ENCODE data around the gene ASCL5. TPM values are rescaled to one million over a fixed set of nuclear protein-coding genes. Genes with fewer than 3 reads are reported as not detected.

ASCL5 gene
- total RNA-seq, 1 experiment from 2014 or later: 0.31 TPM

DNA sequence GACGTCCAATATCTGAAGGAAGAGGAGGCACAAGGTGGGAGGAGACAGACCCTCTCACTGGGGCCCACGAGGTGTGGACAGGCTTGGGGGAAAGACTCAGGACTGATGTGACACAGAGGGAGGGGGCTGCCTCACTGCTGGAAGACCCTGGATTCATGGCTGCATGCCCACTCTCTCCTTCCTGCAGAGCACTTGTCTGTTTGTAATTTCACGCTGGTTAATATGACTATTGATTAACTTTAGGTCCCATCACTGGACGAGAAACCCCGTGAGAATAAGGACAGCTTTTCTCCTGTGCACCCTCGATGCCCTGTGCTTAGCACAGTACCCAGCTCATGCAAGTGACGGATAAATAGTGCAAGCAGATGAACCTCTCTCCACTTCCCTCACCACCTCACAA is 49.9 kb downstream of the ASCL5 start:
- H3K4me3 Mint-ChIP-seq: no peak overlapping the region
- ATAC-seq (no peak), DNase-seq (ENCODE audit: low spot score) (no peak)
- no peak overlapping the region for H3K27ac Mint-ChIP-seq
- no peaks in the 10 kb centered on the region for H3K27me3 Mint-ChIP-seq (ENCODE audit: low read depth)
- H3K36me3 Mint-ChIP-seq: no peaks in the 10 kb centered on the region
- TF ChIP-seq ATF1 (CRISPR knock-in tag; IDR thresholded peaks at IDR 0.05): no peak
- ChIA-PET CTCF (interaction anchor here (1.1 kb wide), 1 partner anchor 37 kb away, joined by 3 read pairs; no protein-coding TSS in a partner anchor), POLR2A (no interaction called here)
- H3K9me3 Mint-ChIP-seq: no peaks in the 10 kb centered on the region
- no peaks in the 10 kb centered on the region; the same call in 1 of the 2 replicates for H3K4me1 Mint-ChIP-seq

DNA sequence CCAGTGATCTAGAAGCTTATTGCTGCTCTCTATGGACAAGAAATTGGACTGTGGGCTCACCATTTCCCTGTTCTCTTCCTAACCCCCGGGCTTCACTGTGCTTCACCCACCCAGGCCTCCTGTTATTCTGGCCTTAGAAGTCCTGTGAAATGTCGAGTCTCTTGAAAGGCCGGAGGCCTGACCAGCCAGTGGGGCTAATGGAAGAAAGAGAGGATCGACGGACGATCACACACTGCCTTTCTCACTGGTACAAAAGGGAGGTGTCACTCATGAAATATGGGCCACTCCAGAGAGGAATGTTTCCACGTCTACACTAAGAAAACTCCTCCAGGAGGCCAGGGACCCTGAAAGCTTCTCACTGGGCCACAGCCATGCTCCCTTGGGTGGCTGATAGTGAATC is 50.9 kb downstream of the ASCL5 start:
- DNase-seq (ENCODE audit: low spot score): no peak
- ChIA-PET POLR2A (no interaction called here), CTCF (interaction anchor here (1.0 to 2.6 kb wide), 4 partner anchors 23 to 103 kb away, joined by 3 to 7 read pairs (median 3); no protein-coding TSS in a partner anchor)
- no peaks in the 10 kb centered on the region for H3K27me3 Mint-ChIP-seq (ENCODE audit: low read depth)
- ATAC-seq: no peak
- no peaks in the 10 kb centered on the region for H3K4me1 Mint-ChIP-seq
- no peak overlapping the region for H3K27ac Mint-ChIP-seq
- no peaks in the 10 kb centered on the region for H3K36me3 Mint-ChIP-seq
- no peaks in the 10 kb centered on the region for H3K9me3 Mint-ChIP-seq
- no peak overlapping the region for H3K4me3 Mint-ChIP-seq
- no peak for TF ChIP-seq CBFB (CRISPR knock-in tag; IDR thresholded peaks at IDR 0.05; ENCODE audit: low read depth)
- no peak for TF ChIP-seq SOX15 (CRISPR knock-in tag; IDR thresholded peaks at IDR 0.05)
- TF ChIP-seq FOXJ3 (CRISPR knock-in tag; IDR thresholded peaks at IDR 0.05; ENCODE audit: borderline replicate concordance): no peak
- no peak for TF ChIP-seq E2F5 (CRISPR knock-in tag; IDR thresholded peaks at IDR 0.05)
- no peak for TF ChIP-seq RELA (CRISPR knock-in tag; IDR thresholded peaks at IDR 0.05; ENCODE audit: borderline replicate concordance)
- no peak for TF ChIP-seq ZNF232 (CRISPR knock-in tag; IDR thresholded peaks at IDR 0.05)
- no peak for TF ChIP-seq MXD4 (CRISPR knock-in tag; IDR thresholded peaks at IDR 0.05; ENCODE audit: borderline replicate concordance)
- TF ChIP-seq, protein P1, sequence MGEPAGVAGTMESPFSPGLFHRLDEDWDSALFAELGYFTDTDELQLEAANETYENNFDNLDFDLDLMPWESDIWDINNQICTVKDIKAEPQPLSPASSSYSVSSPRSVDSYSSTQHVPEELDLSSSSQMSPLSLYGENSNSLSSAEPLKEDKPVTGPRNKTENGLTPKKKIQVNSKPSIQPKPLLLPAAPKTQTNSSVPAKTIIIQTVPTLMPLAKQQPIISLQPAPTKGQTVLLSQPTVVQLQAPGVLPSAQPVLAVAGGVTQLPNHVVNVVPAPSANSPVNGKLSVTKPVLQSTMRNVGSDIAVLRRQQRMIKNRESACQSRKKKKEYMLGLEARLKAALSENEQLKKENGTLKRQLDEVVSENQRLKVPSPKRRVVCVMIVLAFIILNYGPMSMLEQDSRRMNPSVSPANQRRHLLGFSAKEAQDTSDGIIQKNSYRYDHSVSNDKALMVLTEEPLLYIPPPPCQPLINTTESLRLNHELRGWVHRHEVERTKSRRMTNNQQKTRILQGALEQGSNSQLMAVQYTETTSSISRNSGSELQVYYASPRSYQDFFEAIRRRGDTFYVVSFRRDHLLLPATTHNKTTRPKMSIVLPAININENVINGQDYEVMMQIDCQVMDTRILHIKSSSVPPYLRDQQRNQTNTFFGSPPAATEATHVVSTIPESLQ (CRISPR knock-in tag; IDR thresholded peaks at IDR 0.05): no peak
- no peak for TF ChIP-seq FOXK1 (CRISPR knock-in tag; IDR thresholded peaks at IDR 0.05)
- TF ChIP-seq MYBL2 (CRISPR knock-in tag; IDR thresholded peaks at IDR 0.05): no peak

DNA sequence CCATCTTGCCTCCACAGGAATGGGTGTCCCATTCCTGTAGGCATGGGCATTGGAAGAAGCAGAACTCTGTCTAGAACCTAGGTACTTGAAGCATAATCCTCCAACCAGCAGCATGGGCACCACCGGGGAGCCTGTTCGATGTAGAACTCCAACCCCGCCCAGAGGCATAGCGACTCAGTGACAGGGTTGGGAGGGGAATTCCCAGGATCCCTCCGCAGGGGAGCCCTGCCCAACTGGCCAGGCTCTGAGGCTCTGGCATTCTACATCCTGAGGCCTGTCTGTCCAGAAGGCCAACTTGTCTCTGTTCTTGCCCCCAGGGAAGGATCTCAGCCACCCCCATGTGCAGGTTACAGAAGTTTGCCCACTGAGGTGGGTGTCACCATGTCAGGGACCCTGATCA is 53.0 kb downstream of the ASCL5 start:
- ATAC-seq: no peak
- ChIA-PET CTCF (interaction anchor here (1.2 to 2.6 kb wide), 3 partner anchors 12 to 94 kb away, joined by 4 to 7 read pairs (median 7); no protein-coding TSS in a partner anchor), POLR2A (no interaction called here)
- Mint-ChIP-seq H3K9me3 (no peaks in the 10 kb centered on the region), H3K4me1 (peaks cover 8% of the 10 kb centered on the region), H3K36me3 (no peaks in the 10 kb centered on the region), H3K4me3 (no peak overlapping the region), H3K27me3 (ENCODE audit: low read depth) (no peaks in the 10 kb centered on the region), H3K27ac (no peak overlapping the region)
- DNase-seq (ENCODE audit: low spot score): no peak
- TF ChIP-seq E2F1 (CRISPR knock-in tag; IDR thresholded peaks at IDR 0.05) (no peak), ZNF232 (CRISPR knock-in tag; IDR thresholded peaks at IDR 0.05) (no peak), OVOL2 (CRISPR knock-in tag; IDR thresholded peaks at IDR 0.05; ENCODE audit: borderline replicate concordance) (no peak), GABPB1 (CRISPR knock-in tag; IDR thresholded peaks at IDR 0.05) (no peak), CREB1 (CRISPR knock-in tag; IDR thresholded peaks at IDR 0.05) (no peak), SP1 (CRISPR knock-in tag; conservative IDR thresholded peaks at IDR 0.05) (no peak), SOX15 (CRISPR knock-in tag; IDR thresholded peaks at IDR 0.05) (no peak), CREM (CRISPR knock-in tag; IDR thresholded peaks at IDR 0.05) (no peak), MYBL2 (CRISPR knock-in tag; IDR thresholded peaks at IDR 0.05) (no peak), ZNF396 (CRISPR knock-in tag; IDR thresholded peaks at IDR 0.05; ENCODE audit: borderline replicate concordance) (no peak), MXD4 (CRISPR knock-in tag; IDR thresholded peaks at IDR 0.05; ENCODE audit: borderline replicate concordance) (no peak), TP53 (CRISPR knock-in tag; IDR thresholded peaks at IDR 0.05) (no peak)
- TF ChIP-seq, protein P1 (CRISPR knock-in tag; IDR thresholded peaks at IDR 0.05): no peak
- TF ChIP-seq, protein P2, sequence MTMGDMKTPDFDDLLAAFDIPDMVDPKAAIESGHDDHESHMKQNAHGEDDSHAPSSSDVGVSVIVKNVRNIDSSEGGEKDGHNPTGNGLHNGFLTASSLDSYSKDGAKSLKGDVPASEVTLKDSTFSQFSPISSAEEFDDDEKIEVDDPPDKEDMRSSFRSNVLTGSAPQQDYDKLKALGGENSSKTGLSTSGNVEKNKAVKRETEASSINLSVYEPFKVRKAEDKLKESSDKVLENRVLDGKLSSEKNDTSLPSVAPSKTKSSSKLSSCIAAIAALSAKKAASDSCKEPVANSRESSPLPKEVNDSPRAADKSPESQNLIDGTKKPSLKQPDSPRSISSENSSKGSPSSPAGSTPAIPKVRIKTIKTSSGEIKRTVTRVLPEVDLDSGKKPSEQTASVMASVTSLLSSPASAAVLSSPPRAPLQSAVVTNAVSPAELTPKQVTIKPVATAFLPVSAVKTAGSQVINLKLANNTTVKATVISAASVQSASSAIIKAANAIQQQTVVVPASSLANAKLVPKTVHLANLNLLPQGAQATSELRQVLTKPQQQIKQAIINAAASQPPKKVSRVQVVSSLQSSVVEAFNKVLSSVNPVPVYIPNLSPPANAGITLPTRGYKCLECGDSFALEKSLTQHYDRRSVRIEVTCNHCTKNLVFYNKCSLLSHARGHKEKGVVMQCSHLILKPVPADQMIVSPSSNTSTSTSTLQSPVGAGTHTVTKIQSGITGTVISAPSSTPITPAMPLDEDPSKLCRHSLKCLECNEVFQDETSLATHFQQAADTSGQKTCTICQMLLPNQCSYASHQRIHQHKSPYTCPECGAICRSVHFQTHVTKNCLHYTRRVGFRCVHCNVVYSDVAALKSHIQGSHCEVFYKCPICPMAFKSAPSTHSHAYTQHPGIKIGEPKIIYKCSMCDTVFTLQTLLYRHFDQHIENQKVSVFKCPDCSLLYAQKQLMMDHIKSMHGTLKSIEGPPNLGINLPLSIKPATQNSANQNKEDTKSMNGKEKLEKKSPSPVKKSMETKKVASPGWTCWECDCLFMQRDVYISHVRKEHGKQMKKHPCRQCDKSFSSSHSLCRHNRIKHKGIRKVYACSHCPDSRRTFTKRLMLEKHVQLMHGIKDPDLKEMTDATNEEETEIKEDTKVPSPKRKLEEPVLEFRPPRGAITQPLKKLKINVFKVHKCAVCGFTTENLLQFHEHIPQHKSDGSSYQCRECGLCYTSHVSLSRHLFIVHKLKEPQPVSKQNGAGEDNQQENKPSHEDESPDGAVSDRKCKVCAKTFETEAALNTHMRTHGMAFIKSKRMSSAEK (CRISPR knock-in tag; IDR thresholded peaks at IDR 0.05; ENCODE audit: borderline replicate concordance): no peak

Measured in WTC11 (cell line).